ENCODE measurements around the gene NOMO2.
A peak's percentile ranks its signal among the peaks of the same experiment; 100 is the strongest.
"Not testable (repeated sequence)": the region's sequence is repeated elsewhere in the genome, so short reads cannot be mapped to it uniquely, and the experiment has no call there.

NOMO2 gene

DNA sequence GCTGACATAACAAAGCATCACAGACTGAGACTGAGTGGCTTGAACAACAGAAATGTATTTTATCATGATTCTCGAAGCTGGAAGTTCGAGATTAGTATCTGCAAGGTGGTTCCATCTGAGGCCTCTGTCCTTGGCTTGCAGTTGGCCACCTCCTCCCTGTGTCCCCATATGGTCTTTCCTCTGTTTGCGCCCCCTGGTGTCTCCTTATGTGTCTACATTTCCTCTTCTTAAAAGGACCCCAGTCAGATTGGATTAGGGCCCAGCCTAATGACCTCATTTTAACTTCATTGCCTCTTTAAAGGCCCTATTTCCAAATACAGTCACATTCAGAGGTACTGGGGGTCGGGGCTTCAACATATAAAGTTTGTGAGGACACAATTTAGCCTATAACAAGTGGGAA is 30.0 kb upstream of the NOMO2 start:
- H3K4me2 ChIP-seq (ENCODE audit: low read length); H3K9ac ChIP-seq; H3K79me2 ChIP-seq; H3K4me1 ChIP-seq; H3K27me3 ChIP-seq (ENCODE audit: control insufficient read depth, insufficient read depth, low read length); H3K27ac ChIP-seq; H3K4me3 ChIP-seq (ENCODE audit: low read depth, low read length); H3K36me3 ChIP-seq (ENCODE audit: control insufficient read depth, insufficient read depth, low read length); H2AFZ ChIP-seq; H3K9me3 ChIP-seq (ENCODE audit: control insufficient read depth, low read length): not testable (repeated sequence)

DNA sequence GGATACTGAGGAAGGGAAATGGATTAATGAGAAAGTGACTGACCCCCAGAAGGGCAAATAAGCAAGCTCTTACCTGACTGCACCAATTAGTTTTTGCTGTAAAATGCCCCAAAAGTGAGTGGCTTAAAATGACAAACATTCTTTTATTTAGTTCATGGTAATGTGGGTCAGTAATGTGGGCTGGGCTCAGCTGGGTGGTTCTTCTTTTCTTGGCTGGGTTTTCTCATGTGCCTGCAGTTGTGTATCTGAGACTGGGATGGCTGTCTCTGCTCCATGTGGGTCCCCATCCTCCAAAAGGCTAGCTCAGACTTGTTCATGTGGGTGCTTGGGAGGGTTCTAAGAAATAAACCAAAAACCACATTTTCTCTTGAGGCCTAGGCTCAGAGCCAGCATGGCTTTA is 29.5 kb upstream of the NOMO2 start:
- not testable (repeated sequence) for H3K4me1 ChIP-seq; H3K27me3 ChIP-seq (ENCODE audit: control insufficient read depth, insufficient read depth, low read length); H3K27ac ChIP-seq; H3K36me3 ChIP-seq (ENCODE audit: control insufficient read depth, insufficient read depth, low read length); H3K4me2 ChIP-seq (ENCODE audit: low read length); H3K79me2 ChIP-seq; H3K9ac ChIP-seq; H2AFZ ChIP-seq; H3K9me3 ChIP-seq (ENCODE audit: control insufficient read depth, low read length); H3K4me3 ChIP-seq (ENCODE audit: low read depth, low read length)

DNA sequence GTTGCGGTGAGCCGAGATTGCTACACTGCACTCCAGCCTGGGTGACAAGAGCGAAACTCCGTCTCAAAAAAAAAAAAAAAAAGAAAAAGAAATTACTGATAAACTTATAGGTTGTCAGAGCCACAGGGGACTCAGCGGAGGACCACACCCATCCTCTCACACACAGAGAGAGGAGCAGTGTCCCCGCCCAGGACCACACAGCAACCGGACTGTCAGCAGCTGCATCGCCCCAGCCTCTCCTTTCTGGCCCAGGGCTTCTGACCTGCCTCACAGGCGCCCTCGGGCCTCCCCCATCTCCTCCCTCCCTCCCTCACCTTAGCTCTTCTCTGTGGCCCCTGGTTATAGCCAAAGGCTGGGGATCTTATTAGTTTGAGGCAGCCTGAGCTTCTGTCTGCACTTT is 27.9 kb upstream of the NOMO2 start:
- H3K79me2 ChIP-seq; H3K4me3 ChIP-seq (ENCODE audit: low read depth, low read length); H3K36me3 ChIP-seq (ENCODE audit: control insufficient read depth, insufficient read depth, low read length); H3K9ac ChIP-seq; H2AFZ ChIP-seq; H3K4me1 ChIP-seq; H3K9me3 ChIP-seq (ENCODE audit: control insufficient read depth, low read length); H3K27me3 ChIP-seq (ENCODE audit: control insufficient read depth, insufficient read depth, low read length); H3K27ac ChIP-seq; H3K4me2 ChIP-seq (ENCODE audit: low read length): not testable (repeated sequence)

DNA sequence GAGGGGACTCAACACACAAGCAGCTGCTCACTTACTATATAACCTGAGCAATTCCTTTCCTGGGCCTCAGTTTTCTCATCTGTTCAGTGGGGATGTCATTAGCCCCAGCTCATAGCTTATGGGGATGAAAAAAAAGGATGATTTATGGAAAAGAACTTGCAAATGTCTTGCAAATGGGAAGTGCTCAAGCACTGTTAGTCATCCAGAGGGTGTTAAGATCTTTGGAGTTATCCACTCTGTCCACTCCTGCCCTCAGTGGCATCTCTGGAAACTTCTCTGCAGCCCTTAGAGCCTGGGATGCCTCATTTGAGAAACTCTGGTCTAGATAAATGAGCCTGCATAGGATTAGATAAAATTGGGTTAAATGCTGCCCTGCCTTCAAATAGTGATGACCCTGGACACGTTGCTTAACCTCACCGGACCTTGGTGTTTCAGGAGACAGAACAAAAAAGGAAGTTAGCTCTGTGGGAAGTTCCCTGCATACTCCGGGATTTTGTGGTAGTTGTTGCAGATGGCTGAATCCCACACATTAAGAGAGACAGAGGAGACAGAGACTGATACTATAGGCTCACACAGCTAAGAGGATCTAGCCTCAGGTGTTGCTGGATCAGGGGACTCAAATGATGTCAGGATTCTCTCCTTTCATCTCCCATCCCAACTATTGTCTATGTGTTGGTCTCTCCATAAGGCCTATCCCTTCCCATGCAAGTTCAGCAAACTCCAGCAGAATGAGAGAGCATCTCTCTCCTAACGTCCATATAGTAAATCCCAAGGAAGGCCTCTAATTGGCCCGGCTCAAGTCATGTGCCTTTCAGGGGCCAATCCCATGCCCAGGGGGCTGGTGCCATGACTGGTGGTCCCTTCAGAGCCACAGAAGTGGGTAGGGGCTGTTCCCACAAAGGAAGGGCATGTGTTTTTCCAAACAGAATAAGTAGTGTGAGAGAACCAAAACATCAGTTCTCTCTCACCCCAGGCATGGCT is 25.0 kb upstream of the NOMO2 start:
- not testable (repeated sequence) for H3K9ac ChIP-seq; H3K79me2 ChIP-seq; H3K4me2 ChIP-seq (ENCODE audit: low read length); H3K4me3 ChIP-seq (ENCODE audit: low read depth, low read length); H3K4me1 ChIP-seq; H3K36me3 ChIP-seq (ENCODE audit: control insufficient read depth, insufficient read depth, low read length); H2AFZ ChIP-seq; H3K27me3 ChIP-seq (ENCODE audit: control insufficient read depth, insufficient read depth, low read length); H3K9me3 ChIP-seq (ENCODE audit: control insufficient read depth, low read length); H3K27ac ChIP-seq

DNA sequence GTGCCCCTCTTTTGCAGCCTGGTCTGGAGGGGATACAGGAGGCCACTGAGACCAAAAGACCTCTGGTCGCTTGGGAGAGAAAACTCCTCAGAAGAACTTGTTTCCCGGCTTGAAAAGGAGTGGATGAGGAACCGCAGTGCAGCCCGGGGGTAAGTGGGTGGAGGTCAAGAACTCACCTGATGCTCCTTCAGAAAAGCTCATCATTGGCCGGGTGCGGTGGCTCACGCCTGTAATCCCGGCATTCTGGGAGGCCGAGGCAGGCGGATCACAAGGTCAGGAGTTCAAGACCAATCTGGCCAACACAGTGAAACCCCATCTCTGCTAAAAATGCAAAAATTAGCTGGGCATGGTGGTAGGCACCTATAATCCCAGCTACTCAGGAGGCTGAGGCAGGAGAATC is 23.9 kb upstream of the NOMO2 start:
- H3K36me3 ChIP-seq (ENCODE audit: control insufficient read depth, insufficient read depth, low read length); H3K9ac ChIP-seq; H3K9me3 ChIP-seq (ENCODE audit: control insufficient read depth, low read length); H3K27ac ChIP-seq; H2AFZ ChIP-seq; H3K79me2 ChIP-seq; H3K4me2 ChIP-seq (ENCODE audit: low read length); H3K4me3 ChIP-seq (ENCODE audit: low read depth, low read length); H3K4me1 ChIP-seq; H3K27me3 ChIP-seq (ENCODE audit: control insufficient read depth, insufficient read depth, low read length): not testable (repeated sequence)

DNA sequence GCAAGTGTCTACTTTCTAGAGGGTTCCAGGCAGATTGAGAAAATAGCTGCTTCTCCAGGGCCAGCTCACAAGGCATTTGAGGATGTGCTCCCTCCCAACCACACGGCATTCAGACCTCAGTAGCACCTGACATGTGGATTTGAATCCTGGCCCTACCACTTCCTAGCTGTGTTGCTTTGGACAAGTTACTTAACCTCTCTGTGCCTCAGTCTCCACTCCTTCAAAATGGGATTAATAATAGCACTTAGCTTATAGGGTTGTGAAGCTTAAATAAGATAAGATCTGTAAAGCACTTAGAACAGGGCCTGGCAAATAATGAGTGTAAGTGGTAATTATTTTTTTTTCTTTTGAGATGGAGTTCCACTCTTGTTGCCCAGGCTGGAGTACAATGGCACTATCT is 21.0 kb upstream of the NOMO2 start:
- Histone ChIP-seq H3K4me1 (peaks cover 5% of the 10 kb centered on the region), H3K27me3 (ENCODE audit: control insufficient read depth, insufficient read depth, low read length) (no peaks in the 10 kb centered on the region), H3K4me3 (ENCODE audit: low read depth, low read length) (no peak overlapping the region), H3K4me2 (ENCODE audit: low read length) (no peak overlapping the region), H2AFZ (no peak overlapping the region), H3K36me3 (ENCODE audit: control insufficient read depth, insufficient read depth, low read length) (no peaks in the 10 kb centered on the region), H3K9ac (no peak overlapping the region), H3K27ac (no peak overlapping the region), H3K79me2 (no peaks in the 10 kb centered on the region), H3K9me3 (ENCODE audit: control insufficient read depth, low read length) (no peaks in the 10 kb centered on the region)
- TF ChIP-seq, protein P1, sequence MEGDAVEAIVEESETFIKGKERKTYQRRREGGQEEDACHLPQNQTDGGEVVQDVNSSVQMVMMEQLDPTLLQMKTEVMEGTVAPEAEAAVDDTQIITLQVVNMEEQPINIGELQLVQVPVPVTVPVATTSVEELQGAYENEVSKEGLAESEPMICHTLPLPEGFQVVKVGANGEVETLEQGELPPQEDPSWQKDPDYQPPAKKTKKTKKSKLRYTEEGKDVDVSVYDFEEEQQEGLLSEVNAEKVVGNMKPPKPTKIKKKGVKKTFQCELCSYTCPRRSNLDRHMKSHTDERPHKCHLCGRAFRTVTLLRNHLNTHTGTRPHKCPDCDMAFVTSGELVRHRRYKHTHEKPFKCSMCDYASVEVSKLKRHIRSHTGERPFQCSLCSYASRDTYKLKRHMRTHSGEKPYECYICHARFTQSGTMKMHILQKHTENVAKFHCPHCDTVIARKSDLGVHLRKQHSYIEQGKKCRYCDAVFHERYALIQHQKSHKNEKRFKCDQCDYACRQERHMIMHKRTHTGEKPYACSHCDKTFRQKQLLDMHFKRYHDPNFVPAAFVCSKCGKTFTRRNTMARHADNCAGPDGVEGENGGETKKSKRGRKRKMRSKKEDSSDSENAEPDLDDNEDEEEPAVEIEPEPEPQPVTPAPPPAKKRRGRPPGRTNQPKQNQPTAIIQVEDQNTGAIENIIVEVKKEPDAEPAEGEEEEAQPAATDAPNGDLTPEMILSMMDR (IDR thresholded peaks at IDR 0.05), result no peak

DNA sequence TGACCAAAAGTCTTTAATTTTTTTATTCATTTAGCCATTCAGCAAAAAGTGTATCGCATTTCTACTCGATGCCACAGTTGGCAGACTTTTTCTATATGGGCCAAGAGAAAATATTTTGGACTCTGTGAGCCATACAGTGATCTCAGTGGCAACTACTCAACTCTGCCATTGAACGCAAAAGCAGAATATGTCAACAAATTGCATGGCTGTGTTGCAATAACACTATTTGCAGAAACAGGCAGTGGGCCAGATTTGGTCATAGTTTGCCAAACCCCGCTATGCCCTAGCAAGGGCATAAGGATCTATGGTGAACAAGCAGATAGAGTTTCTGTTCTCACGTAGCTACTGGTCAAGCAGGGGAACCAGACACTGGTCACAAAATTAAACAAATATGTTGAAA is 18.5 kb upstream of the NOMO2 start:
- H3K4me1 ChIP-seq; H3K4me3 ChIP-seq (ENCODE audit: low read depth, low read length); H3K36me3 ChIP-seq (ENCODE audit: control insufficient read depth, insufficient read depth, low read length); H3K9me3 ChIP-seq (ENCODE audit: control insufficient read depth, low read length); H3K27me3 ChIP-seq (ENCODE audit: control insufficient read depth, insufficient read depth, low read length); H3K9ac ChIP-seq; H2AFZ ChIP-seq; H3K79me2 ChIP-seq; H3K4me2 ChIP-seq (ENCODE audit: low read length): not testable (repeated sequence)
- peak overlapping the region; percentile 36 for H3K27ac ChIP-seq

DNA sequence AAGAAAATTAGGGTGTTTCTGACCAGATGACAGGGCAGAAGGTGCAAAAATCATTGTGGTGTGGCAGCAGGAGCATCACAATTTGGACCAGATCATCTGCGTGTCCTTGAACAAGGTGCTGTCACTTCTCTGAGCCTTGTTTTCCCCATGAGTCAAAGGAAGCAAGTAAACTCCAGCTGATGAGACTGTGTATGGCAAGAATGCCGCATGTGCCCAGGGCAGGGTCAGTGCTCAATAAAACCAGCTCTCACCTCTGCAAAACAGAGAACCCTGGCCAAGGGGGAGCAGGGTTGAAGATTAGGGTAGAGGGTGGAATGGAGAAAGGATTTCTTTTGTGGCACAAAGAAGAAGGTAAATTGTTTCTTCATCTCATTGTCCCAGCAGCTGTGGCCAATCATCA is 17.4 kb upstream of the NOMO2 start:
- not testable (repeated sequence) for H3K36me3 ChIP-seq (ENCODE audit: control insufficient read depth, insufficient read depth, low read length); H3K27me3 ChIP-seq (ENCODE audit: control insufficient read depth, insufficient read depth, low read length); H3K9ac ChIP-seq; H3K79me2 ChIP-seq; H3K27ac ChIP-seq; H3K4me2 ChIP-seq (ENCODE audit: low read length); H2AFZ ChIP-seq; H3K9me3 ChIP-seq (ENCODE audit: control insufficient read depth, low read length); H3K4me3 ChIP-seq (ENCODE audit: low read depth, low read length); H3K4me1 ChIP-seq

DNA sequence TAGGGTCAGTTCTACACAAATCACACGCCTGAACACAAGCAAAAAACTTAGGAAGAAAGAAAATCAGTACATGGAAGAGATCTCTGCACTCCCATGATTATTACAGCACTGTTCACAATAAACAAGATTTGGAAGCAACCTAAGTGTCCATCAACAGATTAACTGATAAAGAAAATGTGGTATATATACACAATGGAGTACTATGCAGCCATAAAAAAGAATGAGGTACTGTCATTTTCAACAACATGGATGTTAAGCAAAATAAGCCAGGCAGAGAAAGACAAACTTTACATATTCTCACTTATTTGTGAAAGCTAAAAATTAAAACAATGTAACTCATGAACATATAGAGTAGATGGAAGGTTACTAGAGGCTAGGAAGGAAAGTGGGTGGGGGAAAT is 16.0 kb upstream of the NOMO2 start:
- H3K9ac ChIP-seq; H3K4me3 ChIP-seq (ENCODE audit: low read depth, low read length); H3K27ac ChIP-seq; H3K79me2 ChIP-seq; H3K4me1 ChIP-seq; H3K9me3 ChIP-seq (ENCODE audit: control insufficient read depth, low read length); H3K36me3 ChIP-seq (ENCODE audit: control insufficient read depth, insufficient read depth, low read length); H2AFZ ChIP-seq; H3K4me2 ChIP-seq (ENCODE audit: low read length); H3K27me3 ChIP-seq (ENCODE audit: control insufficient read depth, insufficient read depth, low read length): not testable (repeated sequence)

DNA sequence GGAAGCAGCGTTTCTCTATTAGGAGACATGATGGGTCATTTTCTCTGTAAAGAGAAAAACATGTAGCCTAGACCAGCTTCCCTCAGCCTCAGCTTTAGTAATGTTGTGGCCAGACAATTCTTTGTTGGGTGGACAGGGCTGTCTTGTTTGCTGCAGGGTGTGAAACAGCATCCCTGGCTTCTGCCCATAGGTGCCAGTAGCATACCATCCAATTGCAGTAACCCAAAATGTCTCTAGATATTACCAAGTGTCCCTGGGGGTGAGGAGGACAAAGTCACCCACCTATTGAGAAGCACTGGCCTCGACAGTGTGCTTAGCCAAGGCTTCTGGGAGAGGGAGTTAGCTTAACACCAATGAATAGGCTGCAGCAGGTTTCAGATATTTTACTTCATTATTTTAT is 14.0 kb upstream of the NOMO2 start:
- H3K27me3 ChIP-seq (ENCODE audit: control insufficient read depth, insufficient read depth, low read length); H2AFZ ChIP-seq; H3K4me1 ChIP-seq; H3K9me3 ChIP-seq (ENCODE audit: control insufficient read depth, low read length); H3K79me2 ChIP-seq; H3K27ac ChIP-seq; H3K4me3 ChIP-seq (ENCODE audit: low read depth, low read length); H3K36me3 ChIP-seq (ENCODE audit: control insufficient read depth, insufficient read depth, low read length); H3K4me2 ChIP-seq (ENCODE audit: low read length); H3K9ac ChIP-seq: not testable (repeated sequence)

All from parathyroid adenoma (tissue), 2 donors.